Measurements from ENCODE around the gene TICAM2. TPM values are rescaled to one million over a fixed set of nuclear protein-coding genes. Genes with fewer than 3 reads are reported as not detected.

The TICAM2 gene
- total and polyA plus RNA-seq, 10 of the 15 experiments (the other 5 are each of a cell fraction or from before 2014, with no cell fraction given), result 0.14 to 7.0 (median 2.9) TPM

DNA sequence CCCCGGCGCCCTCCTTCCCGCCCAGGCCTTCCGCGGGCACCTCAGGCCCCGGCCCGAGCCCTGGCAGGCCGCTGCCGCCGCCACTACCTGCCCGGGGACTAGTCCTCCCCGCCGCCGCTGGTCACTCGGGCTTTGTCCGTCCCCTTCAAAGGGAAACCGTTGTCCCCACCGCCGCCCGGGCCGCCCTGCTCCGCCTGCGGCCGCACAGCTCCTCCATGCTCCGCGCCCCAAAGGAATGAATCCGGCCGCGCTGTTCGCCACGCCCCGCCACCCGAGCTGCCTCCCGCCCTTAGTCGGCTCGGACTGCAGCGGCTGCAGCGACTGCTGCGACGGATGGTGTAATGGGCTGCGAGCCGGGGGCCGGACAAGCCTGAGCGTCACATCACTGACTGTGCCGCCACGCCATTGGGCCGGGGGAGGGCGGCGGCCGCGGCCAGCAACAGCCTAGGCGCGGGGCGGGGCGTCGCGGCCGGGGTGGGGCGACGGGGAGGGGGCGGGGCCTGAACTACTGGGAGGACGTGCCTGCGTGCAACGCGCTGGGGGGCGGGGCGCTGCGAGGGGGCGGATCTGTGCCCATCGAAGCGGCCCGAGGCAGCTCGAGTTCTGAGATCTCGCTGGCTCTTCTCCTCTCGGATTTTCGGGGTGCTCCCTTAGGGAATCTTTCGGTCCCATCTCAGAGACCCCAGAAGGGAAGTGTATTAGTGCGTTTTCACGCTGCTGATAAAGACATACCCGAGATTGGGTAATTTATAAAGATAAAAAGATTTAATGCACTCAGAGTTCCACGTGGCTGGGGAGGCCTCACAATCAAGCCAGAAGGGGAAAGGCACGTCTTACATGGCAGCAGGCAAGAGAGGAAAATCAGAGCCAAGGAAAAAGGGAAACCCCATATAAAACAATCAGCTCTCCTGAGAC, 57.6 kb downstream of the TICAM2 start, which contains the start of gene FEM1C:
Gene FEM1C (minus strand): TSS at position 340 of the 915 bp plus-strand sequence. CDS start 1,282 bp downstream, outside the sequence.
- ChIA-PET SMC1A (ENCODE audit: uncharacterized antibody, unreplicated experiment) (interaction anchor here (0.8 to 13.9 kb wide), 29 partner anchors 10 to 283 kb away, joined by 3 to 166 read pairs (median 5); no protein-coding TSS in a partner anchor), RAD21 (ENCODE audit: unreplicated experiment) (interaction anchor here (0.8 to 6.2 kb wide), 27 partner anchors 7 to 238 kb away, joined by 3 to 66 read pairs (median 4); partner anchors contain the start of gene TMED7), CTCF (interaction anchor here (1.0 to 7.3 kb wide), 11 partner anchors 11 to 234 kb away, joined by 3 to 58 read pairs (median 5); partner anchors contain the start of gene TMED7), POLR2A (interaction anchor here (0.6 to 3.4 kb wide), 22 partner anchors 9 to 282 kb away, joined by 3 to 11 read pairs (median 5); partner anchors contain the start of genes PGGT1B and TICAM2)
- Histone ChIP-seq H3K4me3 (peak within 1 kb of the TSS; percentile 81), H3K4me1 (ENCODE audit: control insufficient read depth, insufficient read depth, low read length) (peaks cover 4% of the 10 kb centered on the region), H3K36me3 (ENCODE audit: control insufficient read depth in 2 of 2, insufficient read depth in 2 of 2, low read length in 1 of 2) (peaks cover 0 to 5% of the 10 kb centered on the region in 2 experiments; a peak in 2 of 4 replicates), H3K27ac (ENCODE audit: control insufficient read depth, insufficient read depth) (peak within 1 kb of the TSS; percentile 88), H3K79me2 (ENCODE audit: control insufficient read depth, insufficient read depth, low read length) (peaks cover 48% of the 10 kb centered on the region), H2AFZ (ENCODE audit: control insufficient read depth, low read depth, low read length) (peak within 1 kb of the TSS; percentile 95), H3K27me3 (replicated peaks in 1 of 2; ENCODE audit: control insufficient read depth in 2 of 2, insufficient read depth in 2 of 2, low read length in 1 of 2) (no peaks in the 10 kb centered on the region), H3K9ac (ENCODE audit: control insufficient read depth, insufficient read depth, low read length) (peak within 1 kb of the TSS; percentile 89), H4K20me1 (ENCODE audit: control insufficient read depth, insufficient read depth) (no peaks in the 10 kb centered on the region; the same call in 1 of the 2 replicates), H3K4me2 (ENCODE audit: control insufficient read depth, insufficient read depth) (peak within 1 kb of the TSS; percentile 98), H3K9me3 (replicated peaks; ENCODE audit: control insufficient read depth, insufficient read depth, low read length) (peaks cover 5% of the 10 kb centered on the region)
- intact Hi-C loops (cut with micrococcal nuclease; ENCODE audit: unreplicated experiment), result loop anchor here (2.0 to 10.0 kb wide), 5 partner anchors 30 to 1110 kb away; no protein-coding TSS in a partner anchor
- no TSS peak for BruUV-seq (replicated peaks)
- FAIRE-seq, result no peak
- peak; percentile 94 for ATAC-seq
- WGBS (ENCODE audit: insufficient coverage, insufficient replicate concordance, low lambda C conversion rate, missing lambda C conversion rate), result 1% methylated on average over 42 of the region's 82 CpGs
- in situ Hi-C loops (cut with MboI), result no loop called here
- peak; percentile 83 for DNase-seq (ENCODE audit: low read depth, low spot score)
- TF ChIP-seq NBN (IDR thresholded peaks at IDR 0.05) (peak; percentile 39; the same call in 1 of the 2 replicates), SPI1 (IDR thresholded peaks at IDR 0.05; ENCODE audit: borderline replicate concordance, insufficient read depth, low read depth, low read length) (no peak), POLR2AphosphoS5 (IDR thresholded peaks at IDR 0.05; ENCODE audit: low read length) (peak; percentile 92), JUND (IDR thresholded peaks at IDR 0.05; ENCODE audit: low read depth, low read length) (0 out of 2 replicates have a peak, but pooled peaks have one; percentile 43), YY1 (IDR thresholded peaks at IDR 0.05; ENCODE audit: low read depth, low read length) (peak; percentile 81), RUNX3 (IDR thresholded peaks at IDR 0.05; ENCODE audit: low read length) (peak; percentile 45; the same call in 1 of the 2 replicates), BHLHE40 (IDR thresholded peaks at IDR 0.05; ENCODE audit: borderline replicate concordance in 1 of 2, low read depth in 2 of 2, low read length in 1 of 2) (peak; percentile 14 to 74; a peak in 2 of 4 replicates), MXI1 (IDR thresholded peaks at IDR 0.05; ENCODE audit: low read depth, low read length) (0 out of 2 replicates have a peak, but pooled peaks have one; percentile 35), KAT2A (conservative IDR thresholded peaks at IDR 0.05; ENCODE audit: control insufficient read depth, low read depth, low read length) (no peak)
- TF ChIP-seq, protein P1, sequence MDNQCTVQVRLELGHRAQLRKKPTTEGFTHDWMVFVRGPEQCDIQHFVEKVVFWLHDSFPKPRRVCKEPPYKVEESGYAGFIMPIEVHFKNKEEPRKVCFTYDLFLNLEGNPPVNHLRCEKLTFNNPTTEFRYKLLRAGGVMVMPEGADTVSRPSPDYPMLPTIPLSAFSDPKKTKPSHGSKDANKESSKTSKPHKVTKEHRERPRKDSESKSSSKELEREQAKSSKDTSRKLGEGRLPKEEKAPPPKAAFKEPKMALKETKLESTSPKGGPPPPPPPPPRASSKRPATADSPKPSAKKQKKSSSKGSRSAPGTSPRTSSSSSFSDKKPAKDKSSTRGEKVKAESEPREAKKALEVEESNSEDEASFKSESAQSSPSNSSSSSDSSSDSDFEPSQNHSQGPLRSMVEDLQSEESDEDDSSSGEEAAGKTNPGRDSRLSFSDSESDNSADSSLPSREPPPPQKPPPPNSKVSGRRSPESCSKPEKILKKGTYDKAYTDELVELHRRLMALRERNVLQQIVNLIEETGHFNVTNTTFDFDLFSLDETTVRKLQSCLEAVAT (IDR thresholded peaks at IDR 0.05), result peak; percentile 74
- TF ChIP-seq, protein P2, sequence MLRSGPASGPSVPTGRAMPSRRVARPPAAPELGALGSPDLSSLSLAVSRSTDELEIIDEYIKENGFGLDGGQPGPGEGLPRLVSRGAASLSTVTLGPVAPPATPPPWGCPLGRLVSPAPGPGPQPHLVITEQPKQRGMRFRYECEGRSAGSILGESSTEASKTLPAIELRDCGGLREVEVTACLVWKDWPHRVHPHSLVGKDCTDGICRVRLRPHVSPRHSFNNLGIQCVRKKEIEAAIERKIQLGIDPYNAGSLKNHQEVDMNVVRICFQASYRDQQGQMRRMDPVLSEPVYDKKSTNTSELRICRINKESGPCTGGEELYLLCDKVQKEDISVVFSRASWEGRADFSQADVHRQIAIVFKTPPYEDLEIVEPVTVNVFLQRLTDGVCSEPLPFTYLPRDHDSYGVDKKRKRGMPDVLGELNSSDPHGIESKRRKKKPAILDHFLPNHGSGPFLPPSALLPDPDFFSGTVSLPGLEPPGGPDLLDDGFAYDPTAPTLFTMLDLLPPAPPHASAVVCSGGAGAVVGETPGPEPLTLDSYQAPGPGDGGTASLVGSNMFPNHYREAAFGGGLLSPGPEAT (IDR thresholded peaks at IDR 0.05; ENCODE audit: low read depth), result peak; percentile 37; the same call in 1 of the 2 replicates
- TF ChIP-seq, protein P3, sequence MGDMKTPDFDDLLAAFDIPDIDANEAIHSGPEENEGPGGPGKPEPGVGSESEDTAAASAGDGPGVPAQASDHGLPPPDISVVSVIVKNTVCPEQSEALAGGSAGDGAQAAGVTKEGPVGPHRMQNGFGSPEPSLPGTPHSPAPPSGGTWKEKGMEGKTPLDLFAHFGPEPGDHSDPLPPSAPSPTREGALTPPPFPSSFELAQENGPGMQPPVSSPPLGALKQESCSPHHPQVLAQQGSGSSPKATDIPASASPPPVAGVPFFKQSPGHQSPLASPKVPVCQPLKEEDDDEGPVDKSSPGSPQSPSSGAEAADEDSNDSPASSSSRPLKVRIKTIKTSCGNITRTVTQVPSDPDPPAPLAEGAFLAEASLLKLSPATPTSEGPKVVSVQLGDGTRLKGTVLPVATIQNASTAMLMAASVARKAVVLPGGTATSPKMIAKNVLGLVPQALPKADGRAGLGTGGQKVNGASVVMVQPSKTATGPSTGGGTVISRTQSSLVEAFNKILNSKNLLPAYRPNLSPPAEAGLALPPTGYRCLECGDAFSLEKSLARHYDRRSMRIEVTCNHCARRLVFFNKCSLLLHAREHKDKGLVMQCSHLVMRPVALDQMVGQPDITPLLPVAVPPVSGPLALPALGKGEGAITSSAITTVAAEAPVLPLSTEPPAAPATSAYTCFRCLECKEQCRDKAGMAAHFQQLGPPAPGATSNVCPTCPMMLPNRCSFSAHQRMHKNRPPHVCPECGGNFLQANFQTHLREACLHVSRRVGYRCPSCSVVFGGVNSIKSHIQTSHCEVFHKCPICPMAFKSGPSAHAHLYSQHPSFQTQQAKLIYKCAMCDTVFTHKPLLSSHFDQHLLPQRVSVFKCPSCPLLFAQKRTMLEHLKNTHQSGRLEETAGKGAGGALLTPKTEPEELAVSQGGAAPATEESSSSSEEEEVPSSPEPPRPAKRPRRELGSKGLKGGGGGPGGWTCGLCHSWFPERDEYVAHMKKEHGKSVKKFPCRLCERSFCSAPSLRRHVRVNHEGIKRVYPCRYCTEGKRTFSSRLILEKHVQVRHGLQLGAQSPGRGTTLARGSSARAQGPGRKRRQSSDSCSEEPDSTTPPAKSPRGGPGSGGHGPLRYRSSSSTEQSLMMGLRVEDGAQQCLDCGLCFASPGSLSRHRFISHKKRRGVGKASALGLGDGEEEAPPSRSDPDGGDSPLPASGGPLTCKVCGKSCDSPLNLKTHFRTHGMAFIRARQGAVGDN (IDR thresholded peaks at IDR 0.05), result peak; percentile 36

All from GM12878 (cell line).